Endothelial cell (in vitro differentiated cells): ENCODE results near the gene PANX1. TPM values are rescaled to one million over a fixed set of nuclear protein-coding genes. Genes with fewer than 3 reads are reported as not detected.

ENCODE experiments used
- DNase-seq: peaks from one replicate; pipeline ENCODE4 v3.0.0; 2021; ENCODE audit warnings: low spot score
- H3K27ac Mint-ChIP-seq: one replicate; pipeline ENCODE4 v1.8.0; 2021; ENCODE audit warnings: mixed read lengths, inconsistent platforms; ENCODE audit not compliant: unreplicated experiment
- H3K27me3 Mint-ChIP-seq: one replicate; pipeline ENCODE4 v1.8.0; 2021; ENCODE audit warnings: mild to moderate bottlenecking, moderate library complexity, mixed read lengths, inconsistent platforms; ENCODE audit not compliant: unreplicated experiment
- H3K36me3 Mint-ChIP-seq: one replicate; pipeline ENCODE4 v1.8.0; 2021; ENCODE audit warnings: mild to moderate bottlenecking, low read depth, mixed read lengths, inconsistent platforms; ENCODE audit not compliant: unreplicated experiment
- H3K4me1 Mint-ChIP-seq: one replicate; pipeline ENCODE4 v1.8.0; 2021; ENCODE audit warnings: mild to moderate bottlenecking, mixed read lengths, inconsistent platforms; ENCODE audit not compliant: unreplicated experiment
- H3K4me3 Mint-ChIP-seq: one replicate; pipeline ENCODE4 v1.8.0; 2021; ENCODE audit warnings: mild to moderate bottlenecking, mixed read lengths, inconsistent platforms; ENCODE audit not compliant: unreplicated experiment
- H3K9me3 Mint-ChIP-seq: one replicate; pipeline ENCODE4 v1.8.0; 2021; ENCODE audit warnings: mixed read lengths, inconsistent platforms; ENCODE audit not compliant: unreplicated experiment
- CTCF ChIP-seq: fragments of 200-600 bp; sonication (generic); IDR thresholded peaks from one replicate; pipeline ENCODE4 v1.5.0; 2021; ENCODE audit warnings: antibody characterized with exemption; ENCODE audit not compliant: unreplicated experiment
- total RNA-seq: library from RNA; stranded (reverse); fragmentation: NEBNext Ultra II Directional; extraction: Animal tissue kit (Norgen Biotek cat#: 25700); gene quantifications from one replicate; pipeline ENCODE4 v1.2.1, GENCODE V29; 2021; ENCODE audit not compliant: unreplicated experiment

The PANX1 gene
- total RNA-seq, 1 donor from 2014 or later, result 9.9 TPM

GRCh38 chr11:94186342-94187203 is 57.9 kb downstream of the PANX1 start:
- Mint-ChIP-seq H3K36me3 (no peaks in the 10 kb centered on the region), H3K27me3 (no peaks in the 10 kb centered on the region), H3K9me3 (no peaks in the 10 kb centered on the region), H3K4me1 (peaks cover 3% of the 10 kb centered on the region), H3K4me3 (no peak overlapping the region), H3K27ac (no peak overlapping the region)
- TF ChIP-seq CTCF, result no peak
- DNase-seq, result no peak

- no peak for DNase-seq
- no peak for TF ChIP-seq CTCF
- no peaks in the 10 kb centered on the region for H3K4me1 Mint-ChIP-seq
- peaks cover 1% of the 10 kb centered on the region for H3K27me3 Mint-ChIP-seq
- H3K36me3 Mint-ChIP-seq, result no peaks in the 10 kb centered on the region
- H3K9me3 Mint-ChIP-seq, result no peaks in the 10 kb centered on the region
- no peak overlapping the region for H3K4me3 Mint-ChIP-seq
- no peak overlapping the region for H3K27ac Mint-ChIP-seq
Observed at GRCh38 chr11:94193288-94193687, 64.6 kb downstream of the PANX1 start.

GRCh38 chr11:94194712-94195111 is 66.1 kb downstream of the PANX1 start:
- no peaks in the 10 kb centered on the region for H3K9me3 Mint-ChIP-seq
- no peak overlapping the region for H3K4me3 Mint-ChIP-seq
- no peaks in the 10 kb centered on the region for H3K36me3 Mint-ChIP-seq
- H3K4me1 Mint-ChIP-seq, result no peaks in the 10 kb centered on the region
- H3K27me3 Mint-ChIP-seq, result peaks cover 1% of the 10 kb centered on the region
- no peak overlapping the region for H3K27ac Mint-ChIP-seq
- DNase-seq, result no peak
- no peak for TF ChIP-seq CTCF

- peaks cover 1% of the 10 kb centered on the region for H3K27me3 Mint-ChIP-seq
- no peaks in the 10 kb centered on the region for H3K9me3 Mint-ChIP-seq
- no peaks in the 10 kb centered on the region for H3K4me1 Mint-ChIP-seq
- H3K36me3 Mint-ChIP-seq, result no peaks in the 10 kb centered on the region
- no peak for DNase-seq
- H3K4me3 Mint-ChIP-seq, result no peak overlapping the region
- no peak for TF ChIP-seq CTCF
- H3K27ac Mint-ChIP-seq, result no peak overlapping the region
Observed at GRCh38 chr11:94196363-94196762, 67.7 kb downstream of the PANX1 start.

- H3K27me3 Mint-ChIP-seq, result no peaks in the 10 kb centered on the region
- H3K36me3 Mint-ChIP-seq, result no peaks in the 10 kb centered on the region
- DNase-seq, result no peak
- no peak overlapping the region for H3K4me3 Mint-ChIP-seq
- H3K4me1 Mint-ChIP-seq, result no peaks in the 10 kb centered on the region
- no peaks in the 10 kb centered on the region for H3K9me3 Mint-ChIP-seq
- no peak for TF ChIP-seq CTCF
- H3K27ac Mint-ChIP-seq, result no peak overlapping the region
Observed at GRCh38 chr11:94198718-94199117, 70.1 kb downstream of the PANX1 start.
